K562 (cell line): Measurements from ENCODE around the gene KIF9. TPM values are rescaled to one million over a fixed set of nuclear protein-coding genes. Genes with fewer than 3 reads are reported as not detected.

Source experiments
- CBFA2T2 ChIP-seq: fragments of 450-650 bp; conservative IDR thresholded peaks from 2 replicates; pipeline ENCODE4 v1.6.1; 2017; ENCODE audit warnings: mild to moderate bottlenecking
- CEBPB ChIP-seq: fragments of 450-650 bp; IDR thresholded peaks from 2 replicates; pipeline ENCODE4 v1.6.1; 2016; ENCODE audit warnings: missing genetic modification characterization, missing compliant biosample characterization
- DACH1 ChIP-seq: fragments of 450-650 bp; IDR thresholded peaks from 2 replicates; pipeline ENCODE4 v1.6.1; 2018; ENCODE audit not compliant: partially characterized antibody
- DPF2 ChIP-seq: fragments of 450-650 bp; IDR thresholded peaks from 2 replicates; pipeline ENCODE4 v1.6.1; 2016
- GABPB1 ChIP-seq: sonication (generic); formaldehyde crosslinking; IDR thresholded peaks from 2 replicates; pipeline ENCODE4 v1.8.0; 2022; ENCODE audit warnings: mild to moderate bottlenecking, missing genetic modification reagents
- GATA2 ChIP-seq: sonication (generic); formaldehyde crosslinking; IDR thresholded peaks from 2 replicates; pipeline ENCODE4 v1.4.0; 2020; ENCODE audit warnings: mild to moderate bottlenecking, missing genetic modification reagents
- LCOR ChIP-seq: sonication (generic); formaldehyde crosslinking; IDR thresholded peaks from 2 replicates; pipeline ENCODE4 v1.8.0; 2022; ENCODE audit warnings: mild to moderate bottlenecking, missing genetic modification reagents
- MAFK ChIP-seq: IDR thresholded peaks from 2 replicates; pipeline ENCODE4 v1.6.1; 2011; ENCODE audit warnings: low read length, improper control_type of control experiment
- NBN ChIP-seq: fragments of 450-650 bp; IDR thresholded peaks from 2 replicates; pipeline ENCODE4 v1.6.1; 2016; ENCODE audit warnings: low read depth, mild to moderate bottlenecking
- NFRKB ChIP-seq: fragments of 450-650 bp; IDR thresholded peaks from 2 replicates; pipeline ENCODE4 v1.6.1; 2016; ENCODE audit warnings: low read depth
- SOX6 ChIP-seq: fragments of 450-650 bp; IDR thresholded peaks from 2 replicates; pipeline ENCODE4 v1.6.1; 2014; ENCODE audit warnings: mild to moderate bottlenecking
- SP2 ChIP-seq: IDR thresholded peaks from 2 replicates; pipeline ENCODE4 v1.6.1; 2011; ENCODE audit warnings: mild to moderate bottlenecking, low read depth, low read length, moderate library complexity; ENCODE audit not compliant: poor library complexity, severe bottlenecking; ENCODE audit errors: extremely low read depth
- TFAP4 ChIP-seq: sonication (generic); formaldehyde crosslinking; IDR thresholded peaks from 2 replicates; pipeline ENCODE4 v1.8.0; 2022; ENCODE audit warnings: missing genetic modification reagents, mild to moderate bottlenecking, moderate library complexity, borderline replicate concordance
- ZEB2 ChIP-seq: fragments of 450-650 bp; IDR thresholded peaks from 2 replicates; pipeline ENCODE4 v1.6.1; 2016
- ZMIZ1 ChIP-seq, 2 experiments: fragments of 150-350 bp in 1 of 2; IDR thresholded peaks; 2 replicates each; pipeline ENCODE4 v1.6.1; 2012 to 2016; ENCODE audit warnings: low read depth in 2 of 2, low read length in 2 of 2, mild to moderate bottlenecking in 1 of 2, moderate library complexity in 1 of 2
- ZNF318 ChIP-seq, 2 experiments: fragments of 450-650 bp; IDR thresholded peaks; 2 replicates each; pipeline ENCODE4 v1.6.1; 2016; ENCODE audit warnings: mild to moderate bottlenecking in 2 of 2, borderline replicate concordance in 1 of 2, low read depth in 1 of 2, moderate library complexity in 1 of 2
- polyA plus RNA-seq, 8 experiments: library from polyadenylated mRNA; depleted of rRNA in 4 of 8; stranded (reverse) in 5 of 8; unstranded in 3 of 8; fragments of >200 nt; fragmentation: Nextera tagmentation in 2 of 8; fragmentation: Illumina TruSeq in 1 of 8; extraction: Ambion mirVana in 2 of 8; extraction: Trizol in 1 of 8; gene quantifications; 2 replicates each; pipeline versions ENCODE4 v1.2.1 to v1.2.3, GENCODE V29; 2011 to 2014; ENCODE audit warnings: inconsistent platforms in 1 of 8, missing spikeins in 1 of 8
- total RNA-seq, 7 experiments: library from RNA; depleted of rRNA in 6 of 7; stranded (reverse); fragments of >200 nt in 6 of 7; fragmentation: Illumina TruSeq in 2 of 7; extraction: Trizol in 2 of 7; gene quantifications; 2 replicates each; pipeline versions ENCODE4 v1.2.1 to v1.2.3, GENCODE V29; 2011 to 2021; ENCODE audit warnings: low replicate concordance in 1 of 7

KIF9 gene
- total and polyA plus RNA-seq, 9 of the 15 experiments (the other 6 are each of a cell fraction or from before 2014, with no cell fraction given): 16.9 to 56.9 (median 25.0) TPM

GRCh38 chr3:47266709-47267489 lies 15.7 kb downstream of the KIF9 start (continued):
- TF ChIP-seq GATA2 (CRISPR knock-in tag) (peak; percentile 69), SP2 (no peak), NFRKB (no peak), ZEB2 (peak; percentile 80), DPF2 (peak; percentile 90), LCOR (peak; percentile 97), ZNF318 (IDR thresholded peaks at IDR 0.05; ENCODE audit: borderline replicate concordance in 1 of 2, low read depth in 1 of 2) (peak in 1 of 2 experiments; percentile 75; a peak in 1 of 4 replicates), ZMIZ1 (IDR thresholded peaks at IDR 0.05; ENCODE audit: low read depth in 2 of 2, low read length in 2 of 2) (peak; percentile 21 to 54; a peak in 1 of 4 replicates), MAFK (peak; percentile 45; the same call in 1 of the 2 replicates), SOX6 (peak; percentile 72), TFAP4 (CRISPR knock-in tag) (peak; percentile 95), GABPB1 (CRISPR knock-in tag) (0 out of 2 replicates have a peak, but pooled peaks have one; percentile 25), CBFA2T2 (peak; percentile 87), CEBPB (tag) (no peak), NBN (peak; percentile 73; the same call in 1 of the 2 replicates), DACH1 (peak; percentile 39)
